Putamen (tissue), 1 donor: ENCODE results near the gene RSBN1L.

Experiments
- DNase-seq: peaks from one replicate; pipeline ENCODE4 v3.0.0-alpha.2; 2016; ENCODE audit warnings: low spot score

The RSBN1L gene

DNA sequence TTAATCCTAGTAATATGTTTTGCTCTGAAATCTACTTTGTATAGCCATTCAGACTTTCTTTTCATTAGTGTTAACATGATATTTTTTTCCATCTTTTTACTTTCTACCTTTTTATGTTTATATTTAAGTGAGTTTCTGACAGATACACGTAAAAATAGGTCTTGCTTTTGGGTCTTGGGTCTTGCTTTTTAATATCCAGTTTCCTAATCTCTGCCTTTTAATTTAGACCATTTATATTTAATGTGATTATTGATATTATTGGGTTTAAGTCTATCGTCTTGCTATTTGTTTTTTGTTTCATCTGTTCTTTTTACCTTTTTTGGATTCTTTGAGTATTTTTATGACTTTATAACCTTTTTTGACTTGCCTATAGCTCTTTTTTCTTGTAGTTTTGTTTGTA, 110.2 kb downstream of the RSBN1L start:
- DNase-seq, result no peak

DNA sequence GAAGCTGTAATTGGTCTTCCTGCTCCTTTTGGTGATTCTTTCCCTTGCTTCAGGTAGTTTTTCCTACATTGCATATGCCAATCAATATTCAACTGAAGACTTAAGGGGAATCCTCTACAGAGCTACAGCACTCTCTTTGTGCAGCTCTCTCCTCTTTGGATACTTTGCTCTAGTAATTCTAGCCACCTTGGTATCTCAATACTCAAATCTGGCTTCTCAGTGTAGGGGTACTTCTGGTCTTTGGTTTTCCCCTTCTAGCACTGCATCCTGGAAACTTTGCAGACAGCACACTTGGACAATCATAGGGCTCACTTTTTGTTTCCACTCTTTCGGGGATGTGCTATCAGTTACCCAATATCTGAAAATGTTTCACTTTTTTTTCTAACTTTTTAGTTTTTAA, 112.3 kb downstream of the RSBN1L start:
- DNase-seq, result no peak

DNA sequence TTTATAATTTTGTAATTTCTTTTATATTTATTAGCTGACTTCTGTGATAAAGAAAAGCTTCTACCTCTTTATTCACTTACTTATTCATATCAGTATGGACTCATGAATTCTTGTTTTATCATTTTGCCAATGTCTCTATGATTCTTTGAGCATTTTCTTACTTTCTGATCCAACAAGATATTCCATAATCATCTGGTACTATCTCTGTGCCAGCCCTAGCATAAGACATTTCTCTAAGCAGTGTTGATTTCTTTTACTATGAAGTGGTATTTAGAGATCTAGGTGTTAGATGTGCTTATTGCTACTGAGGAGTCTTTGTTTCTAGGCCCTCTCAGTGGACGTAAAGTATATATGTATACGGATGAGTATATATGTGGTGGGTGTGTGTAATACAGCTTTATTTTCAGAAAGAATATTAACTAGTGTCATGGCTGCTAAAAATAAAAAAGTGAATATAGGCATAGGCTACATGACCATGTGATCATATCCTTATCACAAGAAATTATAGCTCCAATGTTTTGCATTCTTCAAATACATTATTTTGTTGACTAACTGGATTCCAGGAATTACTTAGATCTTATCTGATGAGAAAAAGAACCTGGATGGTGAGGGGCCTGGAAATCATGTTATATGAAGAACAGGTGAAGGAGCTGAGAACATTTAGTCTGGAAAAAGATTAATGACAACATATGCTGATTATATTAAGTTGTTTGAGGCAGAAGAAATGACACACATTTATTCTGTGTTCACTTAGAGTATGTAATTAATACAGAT, 115.4 kb downstream of the RSBN1L start:
- no peak for DNase-seq

DNA sequence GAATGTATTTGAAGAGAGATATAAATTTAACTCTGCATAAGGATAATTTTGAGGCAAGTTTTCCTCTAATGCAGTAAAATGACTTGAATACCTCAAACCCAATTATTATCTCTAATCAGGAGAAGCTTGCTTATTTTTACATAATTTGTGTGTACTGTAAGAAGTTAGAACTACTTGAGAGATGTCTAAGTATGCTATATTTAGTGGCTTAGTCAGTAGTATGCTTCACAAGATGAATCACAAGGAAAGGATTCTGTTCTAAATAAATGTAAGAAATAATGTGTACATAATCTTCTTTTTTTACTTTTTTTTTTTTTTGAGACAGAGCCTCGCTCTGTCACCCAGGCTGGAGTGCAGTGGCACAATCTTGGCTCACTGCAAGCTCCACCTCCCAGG, 116.0 kb downstream of the RSBN1L start:
- DNase-seq, result no peak

DNA sequence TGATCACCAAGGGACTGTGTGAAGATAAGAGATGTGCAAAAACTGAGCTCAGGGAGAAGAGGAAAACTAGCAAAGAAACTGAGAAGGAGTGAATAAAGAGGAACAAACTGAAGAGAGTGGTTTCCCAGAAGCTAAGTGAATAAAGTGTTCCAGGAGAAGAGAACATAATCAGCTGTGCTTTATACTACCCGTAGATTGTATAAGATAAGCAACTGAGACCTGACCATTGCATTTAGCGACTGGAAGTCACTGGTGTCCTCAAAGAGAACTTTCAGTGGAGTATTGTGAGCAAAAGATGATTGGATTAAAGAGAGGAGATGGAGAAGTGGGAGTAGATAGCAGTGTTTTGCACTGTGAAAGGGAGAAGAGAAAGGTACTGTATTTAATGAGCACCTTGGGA, 116.9 kb downstream of the RSBN1L start:
- no peak for DNase-seq

DNA sequence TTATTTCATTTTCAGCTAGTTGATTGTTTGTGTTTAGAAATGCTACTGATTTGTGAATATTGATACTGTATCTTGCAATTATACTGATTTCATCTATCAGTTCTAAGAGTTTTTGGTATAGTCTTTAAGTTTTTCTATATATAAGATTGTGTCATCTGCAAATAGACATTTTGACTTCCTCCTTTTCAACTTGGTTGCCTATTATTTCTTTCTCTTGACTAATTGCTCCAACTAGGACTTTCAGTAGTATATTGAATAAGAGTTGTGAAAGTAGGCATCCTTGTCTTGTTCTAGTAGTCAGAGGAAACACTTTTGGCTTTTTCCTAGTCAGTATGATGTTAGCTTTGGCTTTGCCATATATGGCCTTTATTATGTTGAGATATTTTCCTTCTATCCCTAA, 122.8 kb downstream of the RSBN1L start:
- DNase-seq, result no peak

DNA sequence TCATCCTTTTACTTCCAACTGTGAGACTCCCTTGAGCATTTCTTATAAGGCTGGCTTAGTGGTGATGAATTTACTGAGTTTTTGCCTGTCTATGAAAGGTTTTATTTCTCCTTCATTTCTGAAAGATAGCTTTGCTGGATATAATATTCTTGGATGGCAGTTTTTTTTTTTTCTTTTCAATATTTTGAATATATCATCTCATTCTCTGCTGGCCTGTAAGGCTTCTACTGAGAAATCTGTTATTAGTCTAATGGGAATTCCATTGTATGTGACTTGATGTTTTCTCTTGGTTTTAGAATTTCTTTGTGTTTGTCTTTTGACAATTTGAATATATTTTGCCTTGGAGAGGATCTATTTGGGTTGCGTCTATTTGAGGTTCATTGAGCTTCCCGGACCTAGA, 124.7 kb downstream of the RSBN1L start:
- no peak for DNase-seq

DNA sequence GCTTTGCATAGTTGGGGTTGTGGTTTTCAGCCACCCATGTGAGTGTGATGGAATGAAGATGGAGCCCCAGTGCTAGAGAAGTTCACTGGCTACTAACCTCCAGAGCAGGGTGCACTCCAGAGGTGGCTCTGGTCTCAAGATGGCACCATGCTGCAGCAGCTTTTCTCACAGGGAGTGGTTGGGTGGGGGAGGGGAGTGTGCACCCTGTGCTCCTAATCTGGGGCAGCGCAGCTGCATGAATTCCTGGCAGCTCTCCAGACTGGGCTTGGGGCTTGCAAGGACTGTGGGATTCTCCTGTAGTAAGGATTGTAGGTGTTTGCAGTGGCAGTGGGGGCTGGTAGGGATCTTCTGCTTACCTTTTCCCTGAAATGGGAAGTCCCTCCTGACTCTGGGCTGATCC, 126.0 kb downstream of the RSBN1L start:
- DNase-seq, result no peak

DNA sequence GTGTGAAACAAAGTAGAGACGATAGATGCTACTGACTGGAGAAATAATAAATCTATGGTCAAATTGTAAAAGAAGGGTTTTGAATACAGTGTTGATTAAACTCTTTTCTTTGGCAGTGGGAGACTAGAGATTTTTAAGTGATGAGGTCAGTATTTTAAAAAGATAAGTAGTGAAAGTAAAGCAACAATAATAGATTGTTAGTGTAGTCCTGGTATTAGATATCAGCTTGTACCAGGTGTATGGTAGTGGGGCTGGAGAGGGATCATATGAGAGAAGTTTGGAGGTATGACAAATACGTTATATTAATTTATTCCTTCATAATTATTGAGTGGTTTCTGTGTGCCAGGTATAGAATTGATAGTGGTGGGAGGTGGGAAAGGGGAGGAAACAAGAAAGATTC, 127.5 kb downstream of the RSBN1L start:
- DNase-seq, result no peak

DNA sequence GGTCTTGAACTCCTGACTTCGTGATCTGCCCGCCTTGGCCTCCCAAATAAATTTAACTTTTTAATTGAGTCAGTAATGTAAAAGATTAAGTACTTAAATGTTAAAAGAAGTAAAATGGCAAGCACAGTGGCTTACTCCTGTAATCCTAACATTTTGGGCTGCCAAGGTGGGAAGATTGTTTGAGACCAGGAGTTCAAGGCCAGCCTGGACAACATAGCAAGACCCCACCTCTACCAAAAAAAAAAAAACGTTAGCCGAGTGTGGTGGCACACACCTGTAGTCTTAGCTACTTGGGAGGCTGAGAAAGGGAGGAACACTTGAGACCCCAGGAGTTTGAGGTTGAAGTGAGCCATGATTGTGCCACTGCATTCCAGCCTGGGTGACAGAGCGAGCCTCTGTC, 128.4 kb downstream of the RSBN1L start:
- no peak for DNase-seq

DNA sequence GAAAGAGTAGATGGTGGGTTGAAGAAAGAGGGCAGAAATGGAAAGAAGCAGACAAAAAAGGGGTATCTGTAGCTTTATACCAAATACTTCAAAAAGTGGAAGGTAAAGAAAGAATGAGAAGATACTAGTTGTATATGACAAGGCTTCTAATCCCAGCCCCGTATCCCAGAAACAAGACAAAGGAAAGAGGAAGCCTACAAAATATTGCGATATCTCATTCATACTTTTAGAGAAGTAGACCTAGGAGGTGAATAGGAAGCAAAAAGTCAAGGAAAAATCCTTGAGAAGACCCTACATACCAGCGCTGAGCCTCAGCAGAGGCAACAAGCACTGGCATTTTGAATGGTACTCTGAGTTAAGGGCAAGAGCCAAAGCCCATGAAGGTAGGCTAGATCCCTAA, 128.9 kb downstream of the RSBN1L start:
- no peak for DNase-seq

DNA sequence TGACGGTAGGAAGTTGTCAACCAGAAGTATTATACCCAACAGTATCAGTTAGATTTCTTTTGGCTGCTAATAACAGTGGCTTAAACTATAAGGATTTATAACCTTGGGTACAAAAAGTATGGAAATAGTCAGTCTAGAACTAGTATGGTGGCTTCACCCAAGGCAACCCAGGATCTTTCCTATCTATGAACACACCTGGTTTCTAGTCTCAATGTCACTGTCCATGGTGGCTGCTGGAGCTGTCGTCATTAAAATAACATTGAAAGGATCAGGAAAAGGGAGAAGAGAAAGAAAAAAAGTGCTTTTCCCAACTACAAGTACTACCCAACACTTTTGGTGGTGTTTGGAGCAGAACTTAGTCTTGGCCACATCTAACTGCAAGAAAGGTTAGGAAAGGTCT, 130.0 kb downstream of the RSBN1L start:
- DNase-seq, result no peak

DNA sequence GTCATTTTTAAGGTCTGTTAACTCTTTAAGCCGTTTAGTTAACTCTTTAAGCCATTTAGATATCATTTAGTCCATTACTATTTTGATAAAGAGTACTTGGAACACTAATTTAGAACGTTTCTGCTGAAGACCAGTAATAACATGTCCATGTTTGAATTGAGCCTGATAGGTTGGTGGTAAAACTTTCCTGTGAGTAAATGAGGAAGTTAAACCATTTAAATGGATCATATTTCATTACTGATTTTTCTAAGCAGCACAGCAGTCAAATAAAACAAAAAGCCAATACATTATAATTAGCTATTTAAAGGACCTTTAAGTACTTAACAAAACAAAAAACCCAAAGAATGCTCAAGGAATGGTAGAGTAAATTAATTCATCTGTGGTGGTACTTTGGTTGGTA, 131.7 kb downstream of the RSBN1L start:
- no peak for DNase-seq

DNA sequence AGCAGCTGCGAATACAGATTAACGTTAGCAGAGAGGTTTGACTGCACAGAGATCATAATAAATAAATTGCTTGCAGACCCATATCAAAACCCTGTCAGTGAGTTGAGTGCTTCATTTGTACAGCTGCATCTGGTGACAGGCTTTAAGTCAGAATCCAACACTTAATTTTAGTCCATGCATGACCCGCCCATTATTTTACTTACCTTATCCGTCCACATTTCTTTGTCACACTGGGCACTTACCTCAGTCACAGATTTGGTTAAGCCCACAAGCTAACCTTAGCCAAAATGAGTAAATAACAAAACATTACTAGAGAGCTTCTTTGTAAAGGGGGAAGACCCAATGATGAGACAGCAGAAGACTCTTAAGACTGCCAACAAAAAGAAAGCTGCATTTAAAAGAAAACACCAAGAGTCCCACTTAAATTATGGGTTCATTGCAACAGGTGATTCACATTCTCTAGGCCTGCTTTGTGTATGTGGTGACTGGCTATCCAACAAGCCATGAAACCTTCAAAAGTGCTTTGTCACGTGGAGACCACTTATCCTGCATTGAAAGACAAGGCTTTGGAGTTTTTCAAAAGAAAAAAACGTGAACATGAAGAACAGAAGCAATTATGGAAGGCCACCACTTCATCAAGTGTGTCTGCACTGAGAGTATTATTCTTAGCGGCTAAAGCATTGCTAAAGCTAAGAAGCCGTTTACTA, 134.5 kb downstream of the RSBN1L start:
- DNase-seq, result no peak

DNA sequence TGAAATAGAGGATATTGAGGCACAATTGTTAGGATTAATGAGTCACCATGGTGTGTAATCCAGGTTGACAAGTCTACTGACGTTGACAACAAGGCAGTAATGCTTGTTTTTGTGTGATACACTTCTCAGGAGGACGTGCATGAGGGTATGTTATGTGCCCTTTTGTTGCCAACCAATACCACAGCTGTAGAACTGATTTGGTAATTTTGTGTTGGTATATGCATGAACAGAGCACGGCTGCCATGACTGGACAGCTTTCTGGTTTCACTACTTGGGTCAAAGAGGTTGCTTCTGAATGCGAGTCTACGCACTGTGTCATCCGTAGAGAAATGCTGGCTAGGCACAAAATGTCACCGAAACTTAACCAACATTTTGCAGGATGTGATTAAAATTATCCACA, 135.2 kb downstream of the RSBN1L start:
- DNase-seq, result no peak

DNA sequence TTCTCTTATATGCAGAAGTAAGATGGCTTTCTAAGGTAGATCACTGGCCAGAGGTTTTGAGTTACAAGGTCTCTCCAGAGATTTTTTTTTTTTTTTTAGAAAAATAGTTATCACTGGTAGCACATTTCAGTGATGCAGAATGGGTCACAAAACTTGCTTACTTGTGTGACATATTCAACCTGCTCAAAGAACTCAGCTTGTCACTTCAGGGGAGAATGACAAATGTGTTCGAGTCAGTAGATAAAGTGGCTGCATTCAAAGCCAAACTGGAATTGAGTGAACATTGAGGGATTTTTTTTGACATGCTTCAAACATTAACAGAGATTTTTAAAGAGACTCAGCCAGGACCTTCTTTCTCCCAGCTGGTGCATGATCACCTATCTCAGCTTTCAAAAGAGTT, 135.7 kb downstream of the RSBN1L start:
- no peak for DNase-seq
